IMR-90 (cell line): Measurements from ENCODE around the gene UGT1A7.

Experiments used
- MAZ ChIP-seq: IDR thresholded peaks from 2 replicates; pipeline ENCODE4 v1.6.1; 2012; ENCODE audit warnings: low read depth, mild to moderate bottlenecking, low read length, improper control_type of control experiment, moderate library complexity, borderline replicate concordance
- POLR2A ChIP-seq: IDR thresholded peaks from 2 replicates; pipeline ENCODE4 v1.6.1; 2012; ENCODE audit warnings: mild to moderate bottlenecking, low read depth, low read length
- RAD21 ChIP-seq: IDR thresholded peaks from 2 replicates; pipeline ENCODE4 v1.6.1; 2012; ENCODE audit warnings: low read length, improper control_type of control experiment
- SMC3 ChIP-seq: fragments of 150-350 bp; IDR thresholded peaks from 2 replicates; pipeline ENCODE4 v1.6.1; 2016; ENCODE audit warnings: low read depth, mild to moderate bottlenecking, antibody characterized with exemption, low read length, moderate library complexity
- TF ChIP-seq, protein P1 (sequence below): conservative IDR thresholded peaks from 2 replicates; pipeline ENCODE4 v1.5.1; 2012; ENCODE audit warnings: mild to moderate bottlenecking, low read depth, low read length, improper control_type of control experiment
- TF ChIP-seq, protein P2 (sequence below): fragments of 150-350 bp; IDR thresholded peaks from 2 replicates; pipeline ENCODE4 v1.6.1; 2017; ENCODE audit warnings: mild to moderate bottlenecking, antibody characterized with exemption, low read length, low read depth

DNA sequence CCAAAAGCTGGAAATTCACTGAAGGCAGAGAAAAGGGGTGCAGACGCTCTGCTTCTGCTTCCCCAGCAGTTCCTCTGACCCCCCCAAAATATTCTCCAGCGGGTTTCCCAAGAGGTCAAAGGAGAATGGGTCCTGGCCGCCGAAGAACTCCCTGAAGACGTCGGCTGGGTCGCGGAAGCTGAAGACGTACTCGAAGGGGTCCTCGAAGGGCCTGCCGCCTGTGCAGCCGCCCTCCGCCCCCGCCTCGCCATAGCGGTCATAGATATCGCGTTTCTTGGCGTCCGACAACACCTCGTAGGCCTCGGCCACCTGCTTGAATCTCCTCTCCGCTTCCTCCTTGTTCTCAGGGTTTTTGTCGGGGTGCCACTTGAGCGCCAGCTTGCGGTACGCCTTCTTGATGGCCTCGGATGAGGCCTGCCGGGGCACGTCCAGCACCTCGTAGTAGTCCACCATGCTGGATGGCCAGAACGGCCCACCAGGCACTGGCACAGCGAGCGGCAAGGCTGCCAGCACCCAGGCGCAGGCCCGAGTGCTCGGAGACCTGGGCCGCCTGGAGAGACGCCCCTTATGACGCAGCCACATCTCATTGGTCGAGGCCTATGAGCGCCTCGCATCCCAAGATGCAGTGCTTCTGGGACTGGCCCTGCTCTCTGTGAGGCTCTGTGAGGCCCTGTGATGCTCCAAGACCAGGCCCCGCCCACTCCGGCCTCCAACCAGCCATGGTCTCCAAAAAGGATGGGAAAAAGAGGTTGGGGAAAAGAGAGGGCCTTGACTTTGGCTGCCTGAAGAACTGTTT is 62.0 kb downstream of the UGT1A7 start:
- TF ChIP-seq, protein P1, sequence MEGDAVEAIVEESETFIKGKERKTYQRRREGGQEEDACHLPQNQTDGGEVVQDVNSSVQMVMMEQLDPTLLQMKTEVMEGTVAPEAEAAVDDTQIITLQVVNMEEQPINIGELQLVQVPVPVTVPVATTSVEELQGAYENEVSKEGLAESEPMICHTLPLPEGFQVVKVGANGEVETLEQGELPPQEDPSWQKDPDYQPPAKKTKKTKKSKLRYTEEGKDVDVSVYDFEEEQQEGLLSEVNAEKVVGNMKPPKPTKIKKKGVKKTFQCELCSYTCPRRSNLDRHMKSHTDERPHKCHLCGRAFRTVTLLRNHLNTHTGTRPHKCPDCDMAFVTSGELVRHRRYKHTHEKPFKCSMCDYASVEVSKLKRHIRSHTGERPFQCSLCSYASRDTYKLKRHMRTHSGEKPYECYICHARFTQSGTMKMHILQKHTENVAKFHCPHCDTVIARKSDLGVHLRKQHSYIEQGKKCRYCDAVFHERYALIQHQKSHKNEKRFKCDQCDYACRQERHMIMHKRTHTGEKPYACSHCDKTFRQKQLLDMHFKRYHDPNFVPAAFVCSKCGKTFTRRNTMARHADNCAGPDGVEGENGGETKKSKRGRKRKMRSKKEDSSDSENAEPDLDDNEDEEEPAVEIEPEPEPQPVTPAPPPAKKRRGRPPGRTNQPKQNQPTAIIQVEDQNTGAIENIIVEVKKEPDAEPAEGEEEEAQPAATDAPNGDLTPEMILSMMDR = no peak
- TF ChIP-seq POLR2A (no peak), RAD21 (no peak), SMC3 (no peak), MAZ (no peak)
- TF ChIP-seq, protein P2, sequence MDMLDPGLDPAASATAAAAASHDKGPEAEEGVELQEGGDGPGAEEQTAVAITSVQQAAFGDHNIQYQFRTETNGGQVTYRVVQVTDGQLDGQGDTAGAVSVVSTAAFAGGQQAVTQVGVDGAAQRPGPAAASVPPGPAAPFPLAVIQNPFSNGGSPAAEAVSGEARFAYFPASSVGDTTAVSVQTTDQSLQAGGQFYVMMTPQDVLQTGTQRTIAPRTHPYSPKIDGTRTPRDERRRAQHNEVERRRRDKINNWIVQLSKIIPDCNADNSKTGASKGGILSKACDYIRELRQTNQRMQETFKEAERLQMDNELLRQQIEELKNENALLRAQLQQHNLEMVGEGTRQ = no peak
